ENCODE results near the gene LRRC28.

LRRC28 gene

DNA sequence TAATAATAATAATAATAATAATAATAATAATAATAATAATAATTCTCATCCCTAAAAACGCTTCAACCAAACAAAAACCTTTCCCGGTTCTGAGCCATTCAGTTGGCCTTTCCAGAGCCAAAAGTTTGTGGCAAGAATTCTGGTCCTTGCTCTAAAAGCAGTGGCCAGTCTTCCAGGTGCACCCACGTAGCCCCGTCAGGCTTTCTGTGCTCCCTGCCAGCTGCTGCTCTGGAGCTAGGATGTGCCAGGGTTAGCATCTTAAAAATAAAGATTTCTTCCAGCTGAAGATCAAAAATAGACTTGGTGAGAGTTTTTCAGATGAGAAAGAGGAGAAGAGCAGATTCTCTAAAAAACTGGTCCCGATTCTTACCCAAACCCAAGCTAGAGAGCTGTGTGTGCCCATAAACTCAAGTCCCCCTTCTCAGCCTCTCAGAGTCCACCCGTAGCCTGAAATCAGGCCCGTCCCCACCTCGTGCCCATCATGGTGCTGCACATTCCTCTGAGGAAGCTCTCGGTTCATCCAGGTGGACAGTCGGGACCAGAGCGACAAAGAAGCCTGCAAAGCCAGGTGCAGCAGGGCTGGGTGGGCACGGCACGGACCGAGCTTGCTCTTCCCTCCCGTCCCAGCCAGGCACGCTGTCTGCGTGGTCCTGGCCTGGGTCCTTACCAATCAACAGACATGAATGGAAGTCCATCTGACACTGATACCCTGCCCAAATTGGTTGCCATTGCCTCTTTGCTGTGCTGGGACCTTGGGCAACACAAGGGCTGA is 155.6 kb downstream of the LRRC28 start:
- no peak overlapping the region for H3K4me3 ChIP-seq (ENCODE audit: low read depth, low read length)
- no peak for DNase-seq (ENCODE audit: low read depth)
- TF ChIP-seq, protein P1, sequence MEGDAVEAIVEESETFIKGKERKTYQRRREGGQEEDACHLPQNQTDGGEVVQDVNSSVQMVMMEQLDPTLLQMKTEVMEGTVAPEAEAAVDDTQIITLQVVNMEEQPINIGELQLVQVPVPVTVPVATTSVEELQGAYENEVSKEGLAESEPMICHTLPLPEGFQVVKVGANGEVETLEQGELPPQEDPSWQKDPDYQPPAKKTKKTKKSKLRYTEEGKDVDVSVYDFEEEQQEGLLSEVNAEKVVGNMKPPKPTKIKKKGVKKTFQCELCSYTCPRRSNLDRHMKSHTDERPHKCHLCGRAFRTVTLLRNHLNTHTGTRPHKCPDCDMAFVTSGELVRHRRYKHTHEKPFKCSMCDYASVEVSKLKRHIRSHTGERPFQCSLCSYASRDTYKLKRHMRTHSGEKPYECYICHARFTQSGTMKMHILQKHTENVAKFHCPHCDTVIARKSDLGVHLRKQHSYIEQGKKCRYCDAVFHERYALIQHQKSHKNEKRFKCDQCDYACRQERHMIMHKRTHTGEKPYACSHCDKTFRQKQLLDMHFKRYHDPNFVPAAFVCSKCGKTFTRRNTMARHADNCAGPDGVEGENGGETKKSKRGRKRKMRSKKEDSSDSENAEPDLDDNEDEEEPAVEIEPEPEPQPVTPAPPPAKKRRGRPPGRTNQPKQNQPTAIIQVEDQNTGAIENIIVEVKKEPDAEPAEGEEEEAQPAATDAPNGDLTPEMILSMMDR (IDR thresholded peaks at IDR 0.05; ENCODE audit: low read depth, low read length, missing control alignments), result no peak
- in situ Hi-C loops (cut with HindIII; ENCODE audit: low sequenced_read_pairs), result no loop called here

- in situ Hi-C loops (cut with HindIII; ENCODE audit: low sequenced_read_pairs), result no loop called here
- H3K4me3 ChIP-seq (ENCODE audit: low read depth, low read length), result no peak overlapping the region
- TF ChIP-seq, protein P1 (IDR thresholded peaks at IDR 0.05; ENCODE audit: low read depth, low read length, missing control alignments), result no peak
- no peak for DNase-seq (ENCODE audit: low read depth)
Observed at GRCh38 chr15:99407716-99408115, 156.4 kb downstream of the LRRC28 start.

DNA sequence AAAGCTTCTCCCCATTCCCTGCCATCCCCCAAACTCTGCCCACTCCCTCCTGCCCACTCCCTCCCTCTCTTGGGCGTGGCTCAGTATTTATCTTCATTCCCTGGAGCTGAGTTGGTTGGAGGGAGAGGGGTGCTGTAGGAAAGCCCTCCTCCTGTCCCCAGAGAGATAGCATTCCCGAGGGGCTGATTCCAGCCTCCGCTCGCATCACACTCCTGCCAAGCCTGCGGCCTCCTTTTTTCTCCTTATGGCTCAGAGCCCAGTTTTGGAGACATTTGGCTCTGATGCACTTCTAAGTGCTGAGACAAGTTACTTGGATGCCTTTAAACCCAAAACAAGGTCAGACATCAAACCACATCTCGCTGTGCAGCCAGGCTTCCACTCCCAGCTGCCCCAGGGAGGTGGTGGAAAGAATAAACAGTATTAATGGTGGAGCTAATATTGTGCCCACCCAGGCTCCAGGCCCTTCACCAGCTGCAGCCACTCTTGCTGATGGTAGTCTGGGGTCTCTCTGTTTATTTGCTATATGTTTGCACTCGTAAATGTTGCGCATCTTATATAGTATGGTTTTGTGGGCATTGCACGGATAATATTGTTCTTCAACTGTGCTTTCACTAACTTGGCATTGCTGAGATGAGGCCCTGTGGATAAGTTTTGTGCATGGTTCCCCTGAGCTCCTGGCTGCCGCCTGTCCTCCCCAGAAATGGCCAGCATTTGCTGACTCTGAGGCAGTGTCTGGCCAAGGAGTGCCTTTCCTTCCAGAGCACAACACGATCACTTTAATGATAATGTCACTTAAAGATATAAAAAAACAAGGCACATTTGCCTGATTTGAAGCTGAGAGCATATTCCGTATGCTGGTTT is 157.2 kb downstream of the LRRC28 start:
- no peak overlapping the region for H3K4me3 ChIP-seq (ENCODE audit: low read depth, low read length)
- peak; percentile 93 for DNase-seq (ENCODE audit: low read depth)
- in situ Hi-C loops (cut with HindIII; ENCODE audit: low sequenced_read_pairs), result no loop called here
- TF ChIP-seq, protein P1 (IDR thresholded peaks at IDR 0.05; ENCODE audit: low read depth, low read length, missing control alignments), result no peak

- DNase-seq (ENCODE audit: low read depth), result no peak
Observed at GRCh38 chr15:99409097-99409473, 157.8 kb downstream of the LRRC28 start.

DNA sequence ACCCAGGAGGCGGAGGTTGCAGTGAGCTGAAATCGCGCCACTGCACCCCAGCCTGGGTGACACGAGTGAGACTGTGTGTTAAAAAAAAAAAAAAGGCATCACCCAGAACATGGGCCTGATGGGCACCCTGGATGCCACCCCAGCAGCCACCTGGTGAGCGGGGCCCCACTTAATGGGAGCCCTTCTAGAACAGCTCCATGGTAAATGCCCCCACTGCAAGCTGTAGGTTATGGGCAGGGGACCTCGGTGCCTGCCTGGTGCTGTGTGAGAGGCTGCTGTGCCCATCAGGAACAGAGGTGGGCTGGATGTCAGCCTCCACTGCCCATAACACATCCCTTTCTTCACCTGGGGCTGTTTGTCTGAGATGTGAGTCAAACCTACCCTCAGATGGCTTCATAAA is 158.3 kb downstream of the LRRC28 start:
- TF ChIP-seq, protein P1 (IDR thresholded peaks at IDR 0.05; ENCODE audit: low read depth, low read length, missing control alignments), result no peak
- DNase-seq (ENCODE audit: low read depth), result no peak
- in situ Hi-C loops (cut with HindIII; ENCODE audit: low sequenced_read_pairs), result no loop called here
- no peak overlapping the region for H3K4me3 ChIP-seq (ENCODE audit: low read depth, low read length)

More at GRCh38 chr15:99409097-99409473, 157.8 kb downstream of the LRRC28 start:
- in situ Hi-C loops (cut with HindIII; ENCODE audit: low sequenced_read_pairs), result no loop called here
- TF ChIP-seq, protein P1 (IDR thresholded peaks at IDR 0.05; ENCODE audit: low read depth, low read length, missing control alignments), result peak; percentile 54
- H3K4me3 ChIP-seq (ENCODE audit: low read depth, low read length), result no peak overlapping the region

DNA sequence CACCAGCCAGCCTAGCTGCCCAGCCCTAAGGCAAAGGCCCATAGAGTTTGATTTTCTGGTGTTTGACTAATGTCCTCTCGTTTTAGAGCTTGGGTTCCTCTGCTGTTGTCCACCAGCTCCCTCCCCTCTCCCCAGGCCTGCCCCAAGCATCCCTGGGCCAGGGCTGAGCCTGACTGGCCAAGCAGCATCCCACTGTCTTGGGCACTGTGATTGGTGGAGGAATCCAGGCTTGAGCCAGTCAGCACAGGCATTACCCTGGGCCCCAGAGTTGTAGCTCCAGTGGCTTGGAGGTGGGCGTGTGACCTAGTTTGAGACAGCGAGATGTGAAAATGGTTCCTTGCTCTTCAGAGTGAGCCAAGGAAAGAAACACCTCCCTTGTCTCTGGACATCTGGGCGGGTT is 159.2 kb downstream of the LRRC28 start:
- no peak for DNase-seq (ENCODE audit: low read depth)
- TF ChIP-seq, protein P1 (IDR thresholded peaks at IDR 0.05; ENCODE audit: low read depth, low read length, missing control alignments), result no peak
- in situ Hi-C loops (cut with HindIII; ENCODE audit: low sequenced_read_pairs), result no loop called here
- no peak overlapping the region for H3K4me3 ChIP-seq (ENCODE audit: low read depth, low read length)

Data from astrocyte of the cerebellum (primary cell).